NCI-H82 treated with DMSO at 0.1 percent for 48 hours (cell line): ENCODE data around the gene HCFC2.

Experiments
- DNase-seq: peaks from one replicate; lab custom pipeline; 2025; ENCODE audit not compliant: unreplicated experiment; lab: John Stamatoyannopoulos, UW

The HCFC2 gene

DNA sequence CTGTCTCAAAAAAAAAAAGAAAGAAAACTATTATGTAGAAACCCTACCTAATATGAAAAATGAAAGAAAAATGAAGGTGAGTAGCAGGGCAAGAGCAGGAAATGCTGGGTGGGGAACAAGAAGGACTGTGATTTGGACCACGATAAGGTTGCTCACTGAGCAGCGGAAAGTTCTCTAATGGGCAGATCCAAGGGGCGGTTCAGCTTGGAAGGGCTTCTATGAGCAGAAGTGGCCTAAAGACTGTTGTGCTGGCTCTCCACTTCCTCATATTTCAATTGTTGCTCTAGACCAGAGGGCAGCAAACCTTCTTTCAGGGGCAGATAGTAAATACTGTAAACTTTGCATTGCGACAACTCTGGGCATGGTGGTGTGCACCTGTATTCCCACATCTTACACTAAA, 90.0 kb downstream of the HCFC2 start:
- DNase-seq, result no peak

DNA sequence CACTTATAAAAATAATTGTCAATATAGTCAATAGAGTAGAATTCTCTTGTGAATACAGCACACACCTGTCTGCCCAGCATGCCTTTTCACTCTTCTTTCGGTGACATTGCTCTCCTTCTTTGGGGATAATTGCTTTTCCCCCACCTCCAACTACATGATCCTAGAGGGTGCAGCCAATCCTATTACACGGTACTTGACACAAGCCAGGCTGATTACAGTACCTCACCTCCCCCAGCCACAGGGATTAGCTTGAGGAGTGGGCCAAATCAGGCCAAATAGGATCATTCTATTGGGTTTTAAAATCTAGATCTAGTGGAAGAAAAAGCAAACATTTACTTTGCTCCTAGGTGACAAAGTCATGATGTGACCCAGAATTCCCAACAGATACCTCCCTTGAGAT, 90.5 kb downstream of the HCFC2 start:
- peak; percentile 96 for DNase-seq
